GM12878 (cell line): ENCODE measurements around the gene DDX51. TPM values are rescaled to one million over a fixed set of nuclear protein-coding genes. Genes with fewer than 3 reads are reported as not detected.

Source experiments
- ATAC-seq: fragments of 200-7000 bp; cut with Tn5 transposase; 3 replicates; pipeline ENCODE4 v1.9.1; 2020; ENCODE audit warnings: mild to moderate bottlenecking, moderate library complexity
- BruUV-seq: library from RNA; stranded (reverse); fragments of 400-500 nt; replicated peaks from 2 replicates; lab custom pipeline; 2021; lab: Mats Ljungman, UMichigan
- CTCF ChIA-PET: fragments of 300-600 bp; sonication (Branson Sonifier 250); formaldehyde crosslinking; extraction: SDS; loops from one replicate; lab custom pipeline; 2021; ENCODE audit warnings: inconsistent platforms; lab: Yijun Ruan, JAX
- POLR2A ChIA-PET: fragments of 350-600 bp; formaldehyde crosslinking; extraction: SDS; loops from one replicate; lab custom pipeline; 2021; ENCODE audit warnings: inconsistent platforms; lab: Charles Lee
- RAD21 ChIA-PET: fragments of 300-600 bp; sonication (Branson Sonifier 250); formaldehyde crosslinking; loops from one replicate; lab custom pipeline; 2023; ENCODE audit warnings: antibody characterized with exemption; ENCODE audit not compliant: unreplicated experiment; lab: Charles Lee
- SMC1A ChIA-PET: fragments of 300-600 bp; sonication (Branson Sonifier 250); formaldehyde crosslinking; loops from one replicate; lab custom pipeline; 2023; ENCODE audit not compliant: unreplicated experiment, uncharacterized antibody; lab: Charles Lee
- DNase-seq: peaks from one replicate; pipeline ENCODE4 v3.0.0-alpha.2; 2011; ENCODE audit warnings: low read depth, low spot score
- FAIRE-seq: peaks from 3 replicates; lab custom pipeline; 2011; peaks lifted over from hg19 to GRCh38; lab: Jason Lieb, UNC
- H2AFZ ChIP-seq: 2 replicates; pipeline ENCODE4 v1.6.0; 2011; ENCODE audit warnings: low read depth, low read length, control low read depth; ENCODE audit not compliant: control insufficient read depth
- H3K27ac ChIP-seq: 2 replicates; pipeline ENCODE4 v1.5.1; 2011; ENCODE audit warnings: control low read depth; ENCODE audit not compliant: control insufficient read depth, insufficient read depth
- H3K27me3 ChIP-seq, 2 experiments: replicated peaks in 1 of 2; 2 replicates each; pipeline versions ENCODE4 v1.6.0 to v1.6.1; 2011; ENCODE audit warnings: low read length in 1 of 2; ENCODE audit not compliant: control insufficient read depth in 2 of 2, insufficient read depth in 2 of 2
- H3K36me3 ChIP-seq, 2 experiments: 2 replicates each; pipeline ENCODE4 v1.5.1; 2011; ENCODE audit warnings: low read length in 1 of 2; ENCODE audit not compliant: control insufficient read depth in 2 of 2, insufficient read depth in 2 of 2
- H3K4me1 ChIP-seq: 2 replicates; pipeline ENCODE4 v1.6.1; 2011; ENCODE audit warnings: mild to moderate bottlenecking, low read length, moderate library complexity, mixed read lengths; ENCODE audit not compliant: control insufficient read depth, insufficient read depth
- H3K4me2 ChIP-seq: 2 replicates; pipeline ENCODE4 v1.6.0; 2011; ENCODE audit warnings: control low read depth; ENCODE audit not compliant: control insufficient read depth, insufficient read depth
- H3K4me3 ChIP-seq: fragments of 200-600 bp; sonication (generic); 2 replicates; pipeline ENCODE4 v1.5.1; 2016
- H3K79me2 ChIP-seq: 2 replicates; pipeline ENCODE4 v1.6.0; 2011; ENCODE audit warnings: low read length; ENCODE audit not compliant: control insufficient read depth, insufficient read depth
- H3K9ac ChIP-seq: 2 replicates; pipeline ENCODE4 v1.8.0; 2011; ENCODE audit warnings: low read length, control low read depth, mixed read lengths; ENCODE audit not compliant: control insufficient read depth, insufficient read depth
- H3K9me3 ChIP-seq: replicated peaks from 3 replicates; pipeline ENCODE4 v1.5.1; 2011; ENCODE audit warnings: mild to moderate bottlenecking, low read length; ENCODE audit not compliant: control insufficient read depth, insufficient read depth
- H4K20me1 ChIP-seq: 2 replicates; pipeline ENCODE4 v1.6.0; 2011; ENCODE audit not compliant: control insufficient read depth, insufficient read depth
- ATF7 ChIP-seq: fragments of 450-650 bp; IDR thresholded peaks from 2 replicates; pipeline ENCODE4 v1.6.1; 2016; ENCODE audit warnings: low read depth, mild to moderate bottlenecking
- BCL11A ChIP-seq: IDR thresholded peaks from 2 replicates; pipeline ENCODE4 v1.6.1; 2011; ENCODE audit warnings: low read depth, low read length
- FOXM1 ChIP-seq: IDR thresholded peaks from 2 replicates; pipeline ENCODE4 v1.6.1; 2012; ENCODE audit warnings: low read depth, mild to moderate bottlenecking, inconsistent platforms, low read length, moderate library complexity
- IRF4 ChIP-seq: IDR thresholded peaks from 2 replicates; pipeline ENCODE4 v1.6.1; 2011; ENCODE audit warnings: low read depth, low read length
- NFXL1 ChIP-seq: fragments of 450-650 bp; IDR thresholded peaks from 2 replicates; pipeline ENCODE4 v1.6.1; 2017; ENCODE audit warnings: antibody characterized with exemption, mild to moderate bottlenecking, borderline replicate concordance
- NR2F1 ChIP-seq: fragments of 450-650 bp; conservative IDR thresholded peaks from 2 replicates; pipeline ENCODE4 v1.6.1; 2017; ENCODE audit warnings: mild to moderate bottlenecking
- POLR2AphosphoS5 ChIP-seq: IDR thresholded peaks from 2 replicates; pipeline ENCODE4 v1.6.1; 2011; ENCODE audit warnings: mild to moderate bottlenecking, low read length, inconsistent platforms
- RB1 ChIP-seq: fragments of 450-650 bp; formaldehyde crosslinking; IDR thresholded peaks from 2 replicates; pipeline ENCODE4 v1.6.1; 2017; ENCODE audit warnings: mild to moderate bottlenecking, borderline replicate concordance
- RUNX3 ChIP-seq: IDR thresholded peaks from 2 replicates; pipeline ENCODE4 v1.6.1; 2012; ENCODE audit warnings: low read length, inconsistent platforms
- ZBTB11 ChIP-seq: fragments of 450-650 bp; formaldehyde crosslinking; IDR thresholded peaks from 2 replicates; pipeline ENCODE4 v1.5.0; 2022; ENCODE audit warnings: mild to moderate bottlenecking, missing genetic modification characterization
- ZNF217 ChIP-seq: fragments of 450-650 bp; IDR thresholded peaks from 2 replicates; pipeline ENCODE4 v1.6.1; 2017; ENCODE audit warnings: antibody characterized with exemption, mild to moderate bottlenecking
- ZNF24 ChIP-seq: fragments of 450-650 bp; IDR thresholded peaks from 2 replicates; pipeline ENCODE4 v1.6.1; 2017; ENCODE audit warnings: antibody characterized with exemption, mild to moderate bottlenecking
- ZSCAN29 ChIP-seq: fragments of 450-650 bp; IDR thresholded peaks from 2 replicates; pipeline ENCODE4 v1.6.1; 2017; ENCODE audit warnings: mild to moderate bottlenecking, moderate library complexity
- WGBS: methylation state at CpG from one replicate; pipeline ENCODE4 v1.1.6; 2016; ENCODE audit warnings: low lambda C conversion rate; ENCODE audit not compliant: insufficient replicate concordance, insufficient coverage; ENCODE audit errors: missing lambda C conversion rate; 5-methylcytosine and 5-hydroxymethylcytosine counted together
- in situ Hi-C: fragments of 300-500 bp; cut with MboI; formaldehyde crosslinking; loops from 9 replicates; pipeline ENCODE4 v1.14.3; 2018; ENCODE audit warnings: mixed read lengths
- intact Hi-C: fragments of 100-400 bp; cut with micrococcal nuclease; formaldehyde crosslinking; loops from one replicate; pipeline ENCODE4 v1.14.2; 2022; ENCODE audit not compliant: unreplicated experiment
- polyA plus RNA-seq, 11 experiments: library from polyadenylated mRNA; depleted of rRNA in 4 of 11; unstranded in 6 of 11; stranded (reverse) in 5 of 11; fragments of >200 nt; fragmentation: Nextera tagmentation in 4 of 11; fragmentation: Illumina TruSeq in 1 of 11; extraction: Ambion mirVana in 4 of 11; extraction: Trizol in 1 of 11; gene quantifications; 1 replicate in 1 of 11; 2 replicates in 10 of 11; pipeline versions ENCODE4 v1.2.1 to v1.2.3, GENCODE V29; 2011 to 2016; ENCODE audit warnings: inconsistent platforms in 2 of 11, missing spikeins in 2 of 11, low read depth in 1 of 11
- total RNA-seq, 4 experiments: library from RNA; depleted of rRNA in 3 of 4; stranded (reverse); fragments of >200 nt in 3 of 4; fragmentation: Illumina TruSeq in 1 of 4; extraction: Trizol in 1 of 4; gene quantifications; 2 replicates each; pipeline versions ENCODE4 v1.2.1 to v1.2.3, GENCODE V29; 2013 to 2021
- TF ChIP-seq, protein P1 (sequence below): fragments of 450-650 bp; IDR thresholded peaks from 2 replicates; pipeline ENCODE4 v1.6.1; 2016; ENCODE audit warnings: mild to moderate bottlenecking
- TF ChIP-seq, protein P2 (sequence below): fragments of 450-650 bp; formaldehyde crosslinking; IDR thresholded peaks from 2 replicates; pipeline ENCODE4 v1.4.0; 2022; ENCODE audit warnings: mild to moderate bottlenecking, moderate library complexity

Gene DDX51
- total and polyA plus RNA-seq, 10 of the 15 experiments (the other 5 are each of a cell fraction or from before 2014, with no cell fraction given): 0.97 to 29.1 (median 9.8) TPM

- TF ChIP-seq IRF4: no peak
Observed at GRCh38 chr12:132118876-132119275, 25.2 kb downstream of the DDX51 start (continued).

GRCh38 chr12:132117558-132117875, 26.6 kb downstream of the DDX51 start:
- TF ChIP-seq BCL11A: no peak
- TF ChIP-seq ZBTB11 (CRISPR knock-in tag): no peak
- TF ChIP-seq, protein P1, sequence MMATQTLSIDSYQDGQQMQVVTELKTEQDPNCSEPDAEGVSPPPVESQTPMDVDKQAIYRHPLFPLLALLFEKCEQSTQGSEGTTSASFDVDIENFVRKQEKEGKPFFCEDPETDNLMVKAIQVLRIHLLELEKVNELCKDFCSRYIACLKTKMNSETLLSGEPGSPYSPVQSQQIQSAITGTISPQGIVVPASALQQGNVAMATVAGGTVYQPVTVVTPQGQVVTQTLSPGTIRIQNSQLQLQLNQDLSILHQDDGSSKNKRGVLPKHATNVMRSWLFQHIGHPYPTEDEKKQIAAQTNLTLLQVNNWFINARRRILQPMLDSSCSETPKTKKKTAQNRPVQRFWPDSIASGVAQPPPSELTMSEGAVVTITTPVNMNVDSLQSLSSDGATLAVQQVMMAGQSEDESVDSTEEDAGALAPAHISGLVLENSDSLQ: no peak
- no peak for TF ChIP-seq ZSCAN29
- TF ChIP-seq ATF7: no peak
- TF ChIP-seq FOXM1: no peak
- no peak for TF ChIP-seq NFXL1
- TF ChIP-seq ZNF217: no peak
- no peak for TF ChIP-seq NR2F1
- no peak for TF ChIP-seq POLR2AphosphoS5
- no peak for TF ChIP-seq RB1
- TF ChIP-seq RUNX3: no peak
- no peak for TF ChIP-seq ZNF24
- TF ChIP-seq, protein P2, sequence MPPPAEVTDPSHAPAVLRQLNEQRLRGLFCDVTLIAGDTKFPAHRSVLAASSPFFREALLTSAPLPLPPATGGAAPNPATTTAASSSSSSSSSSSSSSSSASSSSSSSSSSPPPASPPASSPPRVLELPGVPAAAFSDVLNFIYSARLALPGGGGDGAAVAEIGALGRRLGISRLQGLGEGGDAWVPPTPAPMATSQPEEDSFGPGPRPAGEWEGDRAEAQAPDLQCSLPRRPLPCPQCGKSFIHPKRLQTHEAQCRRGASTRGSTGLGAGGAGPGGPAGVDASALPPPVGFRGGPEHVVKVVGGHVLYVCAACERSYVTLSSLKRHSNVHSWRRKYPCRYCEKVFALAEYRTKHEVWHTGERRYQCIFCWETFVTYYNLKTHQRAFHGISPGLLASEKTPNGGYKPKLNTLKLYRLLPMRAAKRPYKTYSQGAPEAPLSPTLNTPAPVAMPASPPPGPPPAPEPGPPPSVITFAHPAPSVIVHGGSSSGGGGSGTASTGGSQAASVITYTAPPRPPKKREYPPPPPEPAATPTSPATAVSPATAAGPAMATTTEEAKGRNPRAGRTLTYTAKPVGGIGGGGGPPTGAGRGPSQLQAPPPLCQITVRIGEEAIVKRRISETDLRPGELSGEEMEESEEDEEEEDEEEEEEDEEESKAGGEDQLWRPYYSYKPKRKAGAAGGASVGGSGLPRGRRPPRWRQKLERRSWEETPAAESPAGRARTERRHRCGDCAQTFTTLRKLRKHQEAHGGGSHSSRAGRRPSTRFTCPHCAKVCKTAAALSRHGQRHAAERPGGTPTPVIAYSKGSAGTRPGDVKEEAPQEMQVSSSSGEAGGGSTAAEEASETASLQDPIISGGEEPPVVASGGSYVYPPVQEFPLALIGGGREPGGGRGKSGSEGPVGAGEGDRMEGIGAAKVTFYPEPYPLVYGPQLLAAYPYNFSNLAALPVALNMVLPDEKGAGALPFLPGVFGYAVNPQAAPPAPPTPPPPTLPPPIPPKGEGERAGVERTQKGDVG: no peak
- no peaks in the 10 kb centered on the region for H4K20me1 ChIP-seq
- ChIA-PET SMC1A (no interaction called here), POLR2A (no interaction called here), CTCF (no interaction called here), RAD21 (no interaction called here)
- no peak overlapping the region for H3K27ac ChIP-seq
- no peak overlapping the region for H2AFZ ChIP-seq
- no peak for DNase-seq
- no peak overlapping the region for H3K4me3 ChIP-seq
- H3K4me1 ChIP-seq: no peaks in the 10 kb centered on the region
- no peaks in the 10 kb centered on the region for H3K27me3 ChIP-seq
- in situ Hi-C loops: no loop called here
- H3K4me2 ChIP-seq: no peak overlapping the region
- no peak overlapping the region for H3K9ac ChIP-seq
- H3K79me2 ChIP-seq: no peaks in the 10 kb centered on the region
- WGBS: 84% methylated on average over 10 of the region's 10 CpGs
- H3K36me3 ChIP-seq: peaks cover 6 to 17% of the 10 kb centered on the region in 2 experiments; a peak in 3 of 4 replicates
- FAIRE-seq: no peak
- no peak; the same call in 2 of the 3 replicates for ATAC-seq
- BruUV-seq: no TSS peak
- intact Hi-C loops: no loop called here
- no peaks in the 10 kb centered on the region for H3K9me3 ChIP-seq
